GM18907 (cell line): ENCODE measurements around the gene NRSN2.

ENCODE experiments used
- ATAC-seq: cut with Tn5 transposase; IDR thresholded peaks from one replicate; pipeline ENCODE4 v1.9.1; 2021; ENCODE audit warnings: mild to moderate bottlenecking, moderate library complexity; ENCODE audit not compliant: unreplicated experiment

NRSN2 gene

GRCh38 chr20:396252-396618, 49.3 kb downstream of the NRSN2 start:
- no peak for ATAC-seq

- ATAC-seq = no peak
These were observed 49.9 kb downstream of the NRSN2 start for GRCh38 chr20:396619-397431.

GRCh38 chr20:397432-398237, 50.7 kb downstream of the NRSN2 start:
- ATAC-seq = no peak

- no peak for ATAC-seq
These were observed 52.3 kb downstream of the NRSN2 start for GRCh38 chr20:399182-399707.

GRCh38 chr20:400128-400453, 53.2 kb downstream of the NRSN2 start:
- ATAC-seq = no peak

GRCh38 chr20:400454-401275, 53.8 kb downstream of the NRSN2 start:
- ATAC-seq = no peak

GRCh38 chr20:401682-402495, 55.0 kb downstream of the NRSN2 start:
- no peak for ATAC-seq

GRCh38 chr20:402496-402885, 55.6 kb downstream of the NRSN2 start:
- ATAC-seq = no peak

GRCh38 chr20:402898-403581, 56.1 kb downstream of the NRSN2 start:
- ATAC-seq = no peak

GRCh38 chr20:403582-403957, 56.7 kb downstream of the NRSN2 start:
- ATAC-seq = no peak

- ATAC-seq = no peak
These were observed 57.2 kb downstream of the NRSN2 start for GRCh38 chr20:404088-404487.
